Activated CD8-positive, alpha-beta memory T cell treated with anti-CD3 and anti-CD28 coated beads for 36 hours (primary cell): Measurements from ENCODE around the gene HMGB4. TPM values are rescaled to one million over a fixed set of nuclear protein-coding genes. Genes with fewer than 3 reads are reported as not detected.

ENCODE experiments used
- CTCF ChIA-PET: fragments of 350-600 bp; sonication (Branson Sonifier 250); formaldehyde crosslinking; loops from one replicate; lab custom pipeline; 2021; ENCODE audit warnings: antibody characterized with exemption; lab: Charles Lee
- POLR2A ChIA-PET: fragments of 350-600 bp; sonication (Branson Sonifier 250); formaldehyde crosslinking; loops from one replicate; lab custom pipeline; 2021; ENCODE audit warnings: antibody characterized with exemption; lab: Charles Lee
- total RNA-seq, 2 experiments: library from RNA; stranded (reverse); gene quantifications; one replicate each; pipeline ENCODE4 v1.2.3, GENCODE V29; 2021

Gene HMGB4, protein sequence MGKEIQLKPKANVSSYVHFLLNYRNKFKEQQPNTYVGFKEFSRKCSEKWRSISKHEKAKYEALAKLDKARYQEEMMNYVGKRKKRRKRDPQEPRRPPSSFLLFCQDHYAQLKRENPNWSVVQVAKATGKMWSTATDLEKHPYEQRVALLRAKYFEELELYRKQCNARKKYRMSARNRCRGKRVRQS
- not detected for total RNA-seq

DNA sequence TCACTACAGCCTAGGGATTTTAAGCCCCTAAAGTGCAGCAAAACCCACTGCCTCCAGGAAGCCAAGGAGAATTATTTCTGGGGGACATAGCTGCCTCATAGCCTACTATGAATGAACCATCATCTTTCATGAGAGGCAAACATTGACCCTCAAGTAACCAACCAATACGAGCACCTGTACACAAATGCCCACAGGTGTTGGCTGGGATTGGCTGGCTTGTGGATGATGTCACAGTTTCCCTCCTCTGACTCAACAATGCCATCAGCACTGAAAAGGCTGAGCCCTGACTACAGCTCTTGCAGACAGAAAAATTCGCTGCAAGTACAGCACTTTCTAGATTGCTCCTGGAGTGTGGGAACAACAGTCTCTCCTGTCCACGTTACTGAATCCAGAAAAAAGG lies at the start of gene HMGB4:
TSS of gene HMGB4 (plus strand) at position 301 of the 400 bp plus-strand sequence. CDS start 113 bp downstream, outside the sequence.
- POLR2A ChIA-PET, result no interaction called here

DNA sequence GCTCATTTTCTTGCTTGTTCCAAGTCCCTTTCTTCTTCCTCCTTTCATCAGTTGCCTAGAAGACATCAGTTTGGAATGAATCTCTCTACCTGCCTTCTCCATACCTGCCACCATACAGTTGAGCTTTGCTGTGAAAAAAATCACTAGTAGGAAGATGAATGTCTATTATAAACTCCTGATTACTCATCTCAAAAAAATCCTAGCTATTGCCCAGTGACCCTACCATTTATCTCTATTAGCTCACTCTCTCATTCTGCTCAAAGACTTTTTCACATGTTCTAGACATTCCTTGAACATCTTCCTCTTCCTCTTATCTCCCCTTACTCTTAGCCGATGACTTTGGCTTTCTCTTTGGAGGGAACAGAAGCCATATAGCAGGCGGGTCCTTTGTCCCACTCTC lies 49.7 kb upstream of the HMGB4 start:
- ChIA-PET POLR2A (no interaction called here), CTCF (no interaction called here)

More for the DNA sequence above, at the start of gene HMGB4:
- CTCF ChIA-PET, result no interaction called here

DNA sequence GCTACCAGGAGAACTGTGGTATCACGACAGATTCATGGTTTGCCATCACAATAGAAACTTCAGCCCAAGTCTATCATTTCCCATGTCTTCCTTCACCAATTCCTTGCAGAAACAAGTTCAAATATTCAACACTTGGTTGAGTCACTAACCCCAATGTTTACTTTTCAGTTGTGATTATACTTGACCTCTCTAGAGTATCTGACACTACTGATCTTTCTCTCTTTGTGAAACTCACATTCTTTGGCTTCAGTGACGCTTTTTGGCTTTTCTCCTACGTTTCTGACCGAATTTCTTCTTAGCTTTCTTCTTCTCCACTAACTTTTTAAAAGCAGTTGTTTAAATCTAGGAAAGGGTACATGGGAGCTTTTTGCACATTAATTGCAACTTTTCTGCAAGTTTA lies 48.8 kb upstream of the HMGB4 start:
- CTCF ChIA-PET, result no interaction called here
- POLR2A ChIA-PET, result no interaction called here

DNA sequence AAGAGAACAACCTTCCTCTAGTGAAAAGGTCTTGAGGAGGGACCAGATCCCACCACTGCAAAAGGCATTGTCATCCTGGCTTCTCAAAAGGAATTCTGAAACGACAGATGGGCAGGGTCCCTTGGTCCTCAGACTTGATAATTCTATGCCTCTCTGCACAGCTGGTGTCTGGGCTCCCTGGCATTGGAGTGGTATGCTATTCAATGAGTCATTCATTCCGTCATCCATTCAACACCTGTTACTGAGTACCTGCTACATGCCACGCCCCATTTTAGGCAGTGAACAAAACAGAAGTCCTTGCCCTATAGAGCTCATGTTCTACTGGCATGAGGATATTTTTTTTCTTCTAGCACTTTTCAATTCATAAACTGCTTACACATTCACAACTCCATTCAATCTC lies 45.8 kb upstream of the HMGB4 start:
- POLR2A ChIA-PET, result no interaction called here
- CTCF ChIA-PET, result no interaction called here

DNA sequence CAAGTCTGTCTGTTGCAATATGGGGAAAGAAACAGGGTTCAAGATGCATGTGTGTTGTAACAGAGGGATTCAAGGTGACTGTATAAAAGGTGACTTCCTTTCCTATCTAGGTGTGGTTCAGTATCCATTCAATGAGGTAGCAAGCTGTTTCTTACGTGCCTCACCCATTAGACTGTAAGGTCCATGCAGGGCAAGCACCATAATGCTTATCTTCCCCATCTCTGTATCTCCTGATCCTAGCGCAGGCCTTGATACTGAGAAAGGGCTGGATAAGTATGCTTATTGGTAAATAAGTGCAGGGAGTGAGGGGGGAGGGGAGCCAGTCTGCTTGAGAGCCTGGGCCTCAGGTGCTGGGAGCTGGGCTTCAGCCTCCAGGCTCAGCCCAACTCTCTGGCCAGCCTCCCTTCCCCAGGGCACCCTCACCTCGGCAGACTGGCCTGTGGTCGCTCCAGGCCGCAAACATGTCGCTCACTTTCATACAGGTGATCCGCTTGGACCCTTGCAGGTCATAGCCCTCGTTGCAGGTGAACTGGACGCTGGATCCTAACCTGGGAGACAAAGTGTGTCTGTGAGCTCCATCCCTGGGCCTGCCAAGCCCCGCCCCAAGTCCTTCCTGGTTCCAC lies 44.5 kb upstream of the HMGB4 start:
- ChIA-PET POLR2A (no interaction called here), CTCF (no interaction called here)

DNA sequence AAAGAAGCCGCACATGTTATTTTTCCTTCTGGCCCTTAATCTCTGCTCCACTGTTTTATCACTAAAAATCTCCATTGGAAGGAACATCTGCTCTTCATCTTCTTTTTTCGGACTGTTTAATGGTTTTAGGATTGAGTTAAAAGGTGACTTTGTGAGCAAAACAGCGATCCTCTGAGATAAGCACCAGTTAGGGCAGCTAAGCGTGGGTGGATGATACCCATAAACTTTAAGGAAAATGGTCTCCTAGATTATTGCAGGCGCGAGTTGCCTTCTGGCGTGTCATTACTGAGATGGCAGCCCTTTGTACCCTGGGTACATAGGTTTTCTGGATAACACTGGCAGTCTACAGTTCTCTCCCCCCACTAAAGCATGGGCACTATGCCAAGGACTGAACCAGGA lies 44.0 kb upstream of the HMGB4 start:
- ChIA-PET CTCF (interaction anchor here (0.7 kb wide), 1 partner anchor 78 kb away, joined by 5 read pairs; no protein-coding TSS in a partner anchor), POLR2A (no interaction called here)

DNA sequence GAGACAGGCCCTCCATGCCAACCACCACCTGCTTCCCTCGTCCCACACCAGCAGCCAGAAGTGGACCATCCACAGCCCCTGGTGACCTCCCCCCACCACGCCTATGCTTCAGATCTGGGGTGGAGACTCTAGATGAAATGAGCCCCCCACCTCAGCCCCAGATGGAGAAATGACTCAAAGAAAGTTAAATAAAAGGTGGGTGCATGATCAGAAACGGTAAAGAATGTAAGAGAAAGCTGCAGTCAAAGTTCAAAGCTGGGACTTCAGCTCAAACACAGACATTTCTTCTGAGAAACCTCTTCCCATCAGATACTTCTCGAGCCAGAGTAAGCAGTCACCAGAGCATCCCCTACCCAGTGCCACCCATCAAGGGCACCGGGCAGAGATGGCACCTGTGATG lies 43.1 kb upstream of the HMGB4 start:
- CTCF ChIA-PET, result no interaction called here
- POLR2A ChIA-PET, result no interaction called here

DNA sequence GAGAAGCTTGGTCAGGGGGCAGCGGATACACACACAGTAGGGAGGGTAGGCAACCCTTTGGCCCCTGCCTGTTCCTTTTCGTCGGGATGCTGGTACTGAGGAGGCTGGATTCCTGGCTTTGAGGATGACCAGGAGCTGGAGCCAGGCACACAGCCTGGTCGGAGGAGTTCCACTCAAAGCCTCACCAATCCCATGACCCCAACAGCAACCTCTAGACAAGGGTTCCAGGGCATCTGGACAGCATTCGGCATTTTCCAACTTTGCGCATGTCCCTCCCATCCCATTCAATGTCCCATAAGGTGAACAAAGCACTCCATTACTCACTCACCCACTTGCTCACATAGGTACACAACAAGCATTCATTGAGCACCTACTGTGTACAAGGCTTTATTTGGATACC lies 42.6 kb upstream of the HMGB4 start:
- ChIA-PET POLR2A (no interaction called here), CTCF (no interaction called here)

DNA sequence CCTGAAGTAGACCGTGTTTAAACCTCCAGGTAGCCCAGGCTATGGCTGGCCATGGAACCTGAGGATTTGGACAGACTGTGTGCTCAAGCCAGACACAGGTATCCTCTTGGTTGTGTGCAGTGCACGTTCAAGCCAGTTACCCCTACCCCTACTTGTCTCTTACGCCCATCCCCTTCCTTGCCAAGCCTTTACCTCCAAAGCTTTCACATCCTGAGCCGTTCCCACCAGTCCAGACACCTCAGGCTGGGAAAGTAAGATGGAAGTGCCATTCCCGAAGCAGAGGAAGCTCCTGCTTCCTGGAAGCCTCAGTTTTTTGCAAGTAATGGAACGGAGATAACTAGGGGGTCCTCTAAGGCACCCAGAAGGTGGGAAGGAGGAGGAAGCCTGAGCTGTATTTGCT lies 41.5 kb upstream of the HMGB4 start:
- CTCF ChIA-PET, result no interaction called here
- POLR2A ChIA-PET, result no interaction called here

DNA sequence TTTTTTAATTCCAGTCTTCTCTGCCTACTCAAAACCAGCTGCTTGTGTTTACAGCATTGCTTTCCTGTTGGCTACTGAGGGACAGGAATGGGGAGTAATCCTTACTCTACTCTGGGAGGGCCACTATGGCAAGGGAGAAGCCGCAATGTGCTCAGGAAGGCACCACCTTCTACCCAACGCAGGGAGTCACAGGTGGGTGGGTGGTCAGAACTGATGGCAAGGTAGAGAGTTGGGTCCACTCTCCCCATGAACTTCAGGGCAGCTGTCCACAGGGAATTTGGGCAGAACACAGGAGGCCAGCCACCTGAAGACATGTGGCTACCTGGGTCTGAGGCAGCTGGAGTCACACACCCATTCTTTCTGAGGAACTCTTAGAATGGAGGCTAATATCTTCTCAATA lies 40.5 kb upstream of the HMGB4 start:
- ChIA-PET CTCF (no interaction called here), POLR2A (no interaction called here)

DNA sequence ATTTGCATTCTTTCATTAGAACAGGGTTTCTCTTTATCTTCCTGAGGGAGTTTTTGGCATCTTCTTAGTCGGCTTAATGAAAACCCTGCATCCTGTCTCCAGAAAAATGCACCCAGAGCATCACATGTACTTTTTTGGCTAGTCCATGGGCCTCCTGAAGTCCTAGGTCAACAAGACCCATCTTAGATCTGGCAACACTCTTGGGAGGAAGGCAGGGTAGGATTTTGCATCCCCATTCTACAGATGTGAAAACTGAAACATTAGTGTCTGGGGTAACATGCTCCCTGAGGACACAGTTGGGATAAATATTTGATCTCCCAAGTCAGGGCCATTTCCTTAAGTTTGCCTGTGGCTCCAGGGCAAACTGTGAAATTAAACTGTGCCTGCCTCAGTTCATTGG lies 40.0 kb upstream of the HMGB4 start:
- POLR2A ChIA-PET, result no interaction called here
- CTCF ChIA-PET, result no interaction called here

DNA sequence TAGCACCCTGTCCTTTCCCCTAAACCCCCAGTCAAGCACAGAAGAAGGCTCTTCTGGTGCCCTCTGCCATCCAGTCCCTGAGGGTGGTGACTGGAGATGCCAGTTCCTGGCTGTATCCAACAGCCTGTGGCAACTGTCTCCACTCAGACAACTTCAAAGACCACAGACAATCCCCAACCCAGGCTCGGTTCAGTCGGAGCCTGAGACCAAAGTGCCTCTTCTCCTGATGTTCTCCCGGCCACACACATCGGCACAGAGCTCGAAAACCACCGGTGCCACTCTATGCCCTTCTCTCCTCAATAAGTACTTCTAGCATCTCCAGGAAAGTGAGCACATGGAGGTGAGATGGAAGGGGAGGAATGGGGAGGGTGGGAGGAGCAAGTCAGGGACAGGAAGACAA lies 39.6 kb upstream of the HMGB4 start:
- ChIA-PET POLR2A (no interaction called here), CTCF (no interaction called here)

DNA sequence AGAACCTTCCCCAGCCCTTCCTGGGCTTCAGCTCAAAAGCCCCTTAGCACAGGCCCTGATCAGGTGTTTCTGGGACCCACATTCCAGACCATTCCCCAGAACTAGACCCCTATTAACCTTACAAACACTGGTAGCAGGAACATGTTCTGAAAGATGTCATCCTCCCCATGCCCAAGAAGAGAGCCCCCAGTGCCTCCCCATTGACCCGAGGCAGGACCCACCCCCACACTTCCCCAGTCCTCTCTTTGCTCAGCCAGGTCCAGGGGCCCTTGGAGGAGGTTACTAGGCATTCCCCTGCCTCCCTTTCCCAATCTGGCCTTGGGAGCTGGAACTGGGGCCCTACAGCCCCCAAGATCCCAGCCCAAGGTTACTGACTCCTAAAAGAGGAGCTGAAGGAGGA lies 38.9 kb upstream of the HMGB4 start:
- ChIA-PET POLR2A (no interaction called here), CTCF (interaction anchor here (0.5 kb wide), 1 partner anchor 1611 kb away, joined by 3 read pairs; no protein-coding TSS in a partner anchor)

DNA sequence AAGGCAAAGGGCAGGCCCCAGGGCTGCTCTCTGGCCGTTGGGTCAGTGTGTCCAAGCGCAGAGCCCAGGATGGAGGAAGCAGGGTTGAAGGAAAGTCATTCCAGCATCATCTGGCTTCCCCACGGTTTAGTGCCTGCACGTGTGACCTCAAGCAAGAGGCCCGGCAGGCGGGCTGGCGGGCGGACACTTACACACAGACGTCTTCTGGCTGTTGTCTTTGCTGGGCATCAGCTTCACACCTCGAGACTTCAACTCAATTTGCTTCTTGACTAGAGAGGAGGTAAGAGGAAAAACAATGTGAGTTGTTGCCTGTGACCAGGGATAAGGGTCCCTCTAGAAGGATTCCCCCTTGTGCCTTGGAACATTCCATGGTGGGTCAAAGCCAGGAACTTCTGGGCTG lies 38.4 kb upstream of the HMGB4 start:
- POLR2A ChIA-PET, result no interaction called here
- CTCF ChIA-PET, result no interaction called here

DNA sequence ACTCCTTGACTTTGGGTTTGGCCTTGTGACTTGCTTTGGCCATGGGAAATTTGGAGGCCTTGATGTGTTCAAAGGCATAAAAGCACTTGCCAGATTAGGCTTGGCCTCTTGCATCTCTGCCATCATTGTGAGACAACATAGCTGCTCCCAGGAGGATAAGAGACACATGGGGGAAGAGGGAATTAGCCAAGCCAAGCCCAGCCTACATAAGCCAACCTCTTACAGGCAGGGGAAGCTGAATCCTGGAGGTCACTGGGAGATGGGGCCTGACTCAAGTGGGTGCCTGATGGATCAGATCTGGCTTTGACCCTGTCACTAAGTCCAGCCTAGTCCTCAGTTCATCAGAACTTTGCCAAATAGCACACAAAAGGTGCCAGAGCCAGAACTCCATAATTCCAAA lies 37.6 kb upstream of the HMGB4 start:
- CTCF ChIA-PET, result no interaction called here
- POLR2A ChIA-PET, result no interaction called here

DNA sequence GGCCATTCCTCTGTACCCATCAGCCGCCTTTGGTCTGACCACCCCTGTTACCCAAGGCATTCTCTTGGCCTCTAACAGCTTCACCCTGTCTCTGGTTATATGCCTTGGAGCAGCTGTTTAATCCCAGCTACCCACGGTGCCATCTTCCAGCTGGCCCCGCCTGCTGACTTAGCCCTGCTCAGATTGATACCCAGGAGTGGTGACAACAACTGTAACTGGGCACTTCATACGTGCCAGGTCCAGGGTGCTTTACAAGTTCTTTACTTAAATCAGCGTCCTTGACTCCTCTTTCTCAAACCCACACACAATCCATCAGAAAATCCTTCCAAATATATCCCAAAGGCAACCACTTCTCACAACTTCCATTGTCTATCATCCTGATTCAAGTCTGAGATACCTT lies 37.2 kb upstream of the HMGB4 start:
- POLR2A ChIA-PET, result no interaction called here
- CTCF ChIA-PET, result no interaction called here

DNA sequence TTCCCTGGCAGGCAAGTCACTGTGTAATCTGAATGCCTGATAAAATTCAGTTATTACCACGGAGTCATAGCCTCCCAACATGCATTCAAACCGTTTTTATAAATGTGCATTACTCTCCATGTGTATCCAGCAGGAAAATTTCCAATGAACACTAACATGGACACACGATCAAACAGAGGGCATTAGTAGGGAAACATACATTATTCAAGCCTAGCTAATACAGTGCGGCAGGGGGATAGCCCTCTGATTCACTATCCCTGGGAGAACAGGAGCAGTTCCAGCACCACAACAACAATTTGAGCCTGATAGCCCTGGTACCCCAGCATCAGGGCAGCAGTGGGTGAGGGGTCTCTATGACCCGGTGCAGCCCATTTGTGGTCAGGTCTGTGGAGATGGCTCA lies 35.8 kb upstream of the HMGB4 start:
- CTCF ChIA-PET, result no interaction called here

DNA sequence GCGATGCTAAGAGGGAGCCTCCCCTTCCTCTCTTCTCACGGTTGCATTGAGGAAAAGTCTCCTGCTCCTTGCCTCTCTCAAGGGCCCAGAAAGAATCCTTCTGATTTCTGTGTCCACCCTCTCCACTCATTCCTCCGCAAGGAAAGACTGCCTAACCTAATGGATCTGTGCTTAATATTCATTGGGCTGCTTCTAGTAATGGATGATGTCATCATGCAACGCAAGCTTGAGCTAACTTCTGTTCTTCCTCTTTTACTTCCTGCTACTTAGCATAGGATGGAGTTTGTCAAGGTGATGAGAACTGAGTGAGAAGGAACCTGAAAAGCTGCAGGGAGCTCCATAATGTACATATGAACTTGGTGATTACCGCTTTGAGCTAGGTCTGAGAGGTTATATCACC lies 35.2 kb upstream of the HMGB4 start:
- ChIA-PET CTCF (no interaction called here), POLR2A (no interaction called here)

More for the DNA sequence above, 35.8 kb upstream of the HMGB4 start:
- POLR2A ChIA-PET, result no interaction called here

DNA sequence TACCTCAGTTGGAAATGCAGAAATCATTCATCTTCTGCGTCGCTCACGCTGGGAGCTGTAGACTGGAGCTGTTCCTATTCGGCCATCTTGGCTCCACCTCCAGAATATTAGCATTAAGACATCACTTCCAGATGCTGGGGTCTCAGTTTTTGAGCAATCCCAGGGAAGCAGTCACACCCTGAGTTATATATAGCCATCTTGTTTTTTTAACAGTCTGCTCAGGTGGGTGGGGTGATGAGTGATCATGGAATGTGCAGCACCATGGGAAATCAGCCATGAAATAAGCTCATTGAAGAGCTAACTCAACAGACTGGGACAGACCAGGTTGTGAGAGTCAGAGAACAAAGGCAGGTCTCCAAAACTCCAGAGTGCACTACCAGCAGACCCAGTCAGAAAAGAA lies 27.0 kb upstream of the HMGB4 start:
- ChIA-PET CTCF (no interaction called here), POLR2A (no interaction called here)

DNA sequence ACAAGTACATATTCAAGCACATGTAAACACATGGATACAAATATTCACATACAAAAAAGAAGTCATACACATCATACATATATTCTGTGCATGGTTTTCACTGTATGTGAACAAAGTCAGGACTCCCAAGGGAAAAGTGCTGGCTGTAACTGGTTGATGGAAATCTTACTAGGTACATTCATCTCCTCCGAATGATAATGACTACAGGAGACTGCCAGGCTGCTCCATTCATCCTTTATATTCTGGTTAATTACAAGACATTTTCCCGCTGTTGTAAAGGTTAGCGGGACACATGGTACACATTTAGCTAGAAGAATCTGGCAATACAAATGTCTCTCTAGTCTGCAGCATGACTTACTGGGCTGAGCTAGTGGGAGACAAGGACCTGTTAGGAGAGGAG lies 26.2 kb upstream of the HMGB4 start:
- ChIA-PET CTCF (no interaction called here), POLR2A (no interaction called here)

DNA sequence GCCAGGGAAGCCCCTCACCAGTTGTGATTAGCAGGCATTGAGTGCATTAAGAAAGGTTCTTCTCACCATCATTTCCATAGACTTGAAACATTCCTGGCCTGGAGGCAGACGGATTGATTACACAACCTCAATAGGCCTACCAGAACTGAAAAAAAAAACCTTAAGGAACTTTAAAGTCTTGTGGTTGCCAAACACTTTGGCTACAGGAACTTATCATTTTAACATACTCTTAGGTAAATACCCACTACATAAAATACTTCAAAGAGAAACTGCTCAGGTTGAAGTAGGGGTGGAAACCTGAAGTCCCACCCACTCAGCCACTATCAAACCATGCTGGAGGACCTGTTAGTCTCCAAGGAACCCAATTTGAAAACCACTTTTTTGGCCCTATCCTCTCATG lies 22.4 kb upstream of the HMGB4 start:
- CTCF ChIA-PET, result no interaction called here
- POLR2A ChIA-PET, result no interaction called here

DNA sequence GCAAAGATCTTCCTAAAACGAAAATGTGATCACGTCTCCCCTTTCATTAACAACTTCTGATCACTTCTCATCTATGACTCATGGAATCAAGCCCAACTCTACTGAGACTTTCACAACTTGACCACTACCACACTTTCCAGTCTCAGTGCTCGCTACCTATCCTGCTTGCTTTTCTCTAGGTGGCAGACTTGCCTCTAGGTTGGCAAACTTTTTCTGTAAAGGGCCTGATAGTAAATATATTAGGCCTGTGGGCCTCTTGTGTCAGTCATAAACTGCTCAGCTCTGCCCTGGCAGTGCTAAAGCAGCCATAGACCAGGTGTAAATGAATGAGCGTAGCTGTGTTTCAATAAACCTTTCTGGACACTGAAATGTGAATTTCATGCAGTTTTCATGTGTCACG lies 21.5 kb upstream of the HMGB4 start:
- CTCF ChIA-PET, result no interaction called here
- POLR2A ChIA-PET, result no interaction called here
